Spinal cord (tissue), 10 donors: ENCODE results near the gene MOB3C. TPM values are rescaled to one million over a fixed set of nuclear protein-coding genes. Genes with fewer than 3 reads are reported as not detected.
A peak's percentile ranks its signal among the peaks of the same experiment; 100 is the strongest.
"Not testable (repeated sequence)": the region's sequence is repeated elsewhere in the genome, so short reads cannot be mapped to it uniquely, and the experiment has no call there.

Experiments used
- DNase-seq, 6 donors: peaks; one replicate each; pipeline versions ENCODE4 v3.0.0 to v3.0.0-alpha.2; 2013 to 2015; ENCODE audit warnings: low spot score in 6 of 6, low read depth in 4 of 6
- H3K27ac ChIP-seq: one replicate; pipeline ENCODE4 v1.5.1; 2013; ENCODE audit warnings: low read depth, low read length, control low read depth
- H3K27me3 ChIP-seq: one replicate; pipeline ENCODE4 v1.6.1; 2013; ENCODE audit warnings: low read length; ENCODE audit not compliant: control insufficient read depth, insufficient read depth
- H3K36me3 ChIP-seq: one replicate; pipeline ENCODE4 v1.6.1; 2013; ENCODE audit warnings: low read length; ENCODE audit not compliant: control insufficient read depth, insufficient read depth
- H3K4me1 ChIP-seq: one replicate; pipeline ENCODE4 v1.6.1; 2013; ENCODE audit warnings: low read length; ENCODE audit not compliant: control insufficient read depth, insufficient read depth
- H3K4me3 ChIP-seq: one replicate; pipeline ENCODE4 v1.5.1; 2013; ENCODE audit warnings: low read depth, low read length, control low read depth
- H3K9me3 ChIP-seq: one replicate; pipeline ENCODE4 v1.6.1; 2013; ENCODE audit warnings: low read length; ENCODE audit not compliant: control insufficient read depth, insufficient read depth
- WGBS: methylation state at CpG from one replicate; pipeline ENCODE4 v1.1.5; 2013; ENCODE audit warnings: missing lambda C conversion rate; ENCODE audit not compliant: insufficient coverage; 5-methylcytosine and 5-hydroxymethylcytosine counted together
- long read RNA-seq, 4 donors: transcript quantifications; one replicate each; lab custom pipeline, GENCODE V29; 2026
- polyA plus RNA-seq, 2 donors: library from polyadenylated mRNA; unstranded; fragments of 120-200 nt; gene quantifications; one replicate each; pipeline ENCODE4 v1.2.1, GENCODE V29; 2013; ENCODE audit not compliant: insufficient read length in 2 of 2
- total RNA-seq, 2 donors: library from RNA; depleted of rRNA in 1 of 2; stranded (reverse); fragments of 120-200 nt in 1 of 2; fragments of >200 nt in 1 of 2; gene quantifications; one replicate each; pipeline versions ENCODE4 v1.2.3 to v1.2.4, GENCODE V29; 2013 to 2014
- donor health status: healthy.

Gene MOB3C
- total RNA-seq (10 to 100 TPM in 1 of 2 donors, 1 to 10 TPM in 1; 9.1 to 18.8 TPM), polyA plus RNA-seq (10 to 100 TPM in 1 of 2 donors, 1 to 10 TPM in 1; 8.4 to 10.3 TPM)
- long read RNA-seq, donor 1, full-length matches to known transcripts: 3 of 3 reads
- long read RNA-seq, donor 1, partial matches to known transcripts: 0 of 3 reads
- long read RNA-seq, donor 1, other reads (novel, unspliced or antisense): 0 of 3 reads
- long read RNA-seq, donor 2: 0 reads
- long read RNA-seq, donor 3, full-length matches to known transcripts: 4 of 4 reads
- long read RNA-seq, donor 3, partial matches to known transcripts: 0 of 4 reads
- long read RNA-seq, donor 3, other reads (novel, unspliced or antisense): 0 of 4 reads
- long read RNA-seq, donor 4, full-length matches to known transcripts: 9 of 9 reads
- long read RNA-seq, donor 4, partial matches to known transcripts: 0 of 9 reads
- long read RNA-seq, donor 4, other reads (novel, unspliced or antisense): 0 of 9 reads

- Histone ChIP-seq H3K9me3 (no peaks in the 10 kb centered on the region), H3K4me3 (peak within 1 kb of the TSS; percentile 66), H3K36me3 (peaks cover 12% of the 10 kb centered on the region), H3K27me3 (no peaks in the 10 kb centered on the region), H3K4me1 (peaks cover 45% of the 10 kb centered on the region), H3K27ac (peak within 1 kb of the TSS; percentile 79)
- 2% methylated on average over 48 of the region's 62 CpGs for WGBS
- DNase-seq: peak in 3 of 6 donors; percentile 33 to 86 (median 77)
These were observed at the start of gene MOB3C for GRCh38 chr1:46616277-46617107. Gene MOB3C, minus strand, starts transcription at chr1:46616811. Its CDS starts 3,490 bp downstream, at chr1:46613321.

GRCh38 chr1:46665983-46666382 is 49.4 kb upstream of the MOB3C start:
- peaks cover 8% of the 10 kb centered on the region for H3K4me1 ChIP-seq
- DNase-seq: no peak
- no peaks in the 10 kb centered on the region for H3K27me3 ChIP-seq
- peaks cover 12% of the 10 kb centered on the region for H3K36me3 ChIP-seq
- H3K9me3 ChIP-seq: no peaks in the 10 kb centered on the region
- 0% methylated on average over 1 of the region's 2 CpGs for WGBS
- H3K27ac ChIP-seq: no peak overlapping the region
- no peak overlapping the region for H3K4me3 ChIP-seq

GRCh38 chr1:46662919-46663318 is 46.3 kb upstream of the MOB3C start:
- no CpG with 5 or more reads among the region's 5 CpGs for WGBS
- H3K36me3 ChIP-seq: peaks cover 12% of the 10 kb centered on the region
- H3K4me3 ChIP-seq: not testable (repeated sequence)

GRCh38 chr1:46660116-46660515 is 43.5 kb upstream of the MOB3C start:
- not testable (repeated sequence) for H3K4me3 ChIP-seq, H3K9me3 ChIP-seq, H3K4me1 ChIP-seq, H3K27ac ChIP-seq, H3K27me3 ChIP-seq, DNase-seq
- WGBS: 96% methylated on average over 3 of the region's 5 CpGs
- H3K36me3 ChIP-seq: peaks cover 18% of the 10 kb centered on the region

More at GRCh38 chr1:46662919-46663318, 46.3 kb upstream of the MOB3C start:
- not testable (repeated sequence) for H3K9me3 ChIP-seq, H3K27me3 ChIP-seq, DNase-seq, H3K27ac ChIP-seq, H3K4me1 ChIP-seq

- WGBS: no CpG with 5 or more reads among the region's 2 CpGs
These were observed 42.8 kb upstream of the MOB3C start for GRCh38 chr1:46659307-46659870.

GRCh38 chr1:46657775-46658174 is 41.2 kb upstream of the MOB3C start:
- DNase-seq: no peak
- peaks cover 14% of the 10 kb centered on the region for H3K36me3 ChIP-seq
- H3K27me3 ChIP-seq: no peaks in the 10 kb centered on the region
- WGBS: no CpG with 5 or more reads among the region's 1 CpG
- H3K4me3 ChIP-seq: no peak overlapping the region
- H3K4me1 ChIP-seq: no peaks in the 10 kb centered on the region
- no peaks in the 10 kb centered on the region for H3K9me3 ChIP-seq
- H3K27ac ChIP-seq: no peak overlapping the region

More at GRCh38 chr1:46659307-46659870, 42.8 kb upstream of the MOB3C start:
- Histone ChIP-seq H3K4me3 (no peak overlapping the region), H3K36me3 (peaks cover 14% of the 10 kb centered on the region), H3K9me3 (no peaks in the 10 kb centered on the region), H3K27me3 (no peaks in the 10 kb centered on the region), H3K4me1 (no peaks in the 10 kb centered on the region), H3K27ac (no peak overlapping the region)
- no peak for DNase-seq

GRCh38 chr1:46656643-46657042 is 40.0 kb upstream of the MOB3C start:
- no CpG with 5 or more reads among the region's 2 CpGs for WGBS
- Histone ChIP-seq H3K36me3 (peaks cover 7% of the 10 kb centered on the region), H3K4me1 (no peaks in the 10 kb centered on the region), H3K4me3 (no peak overlapping the region), H3K9me3 (no peaks in the 10 kb centered on the region), H3K27ac (no peak overlapping the region), H3K27me3 (no peaks in the 10 kb centered on the region)
- DNase-seq: peak in 1 of 6 donors; percentile 18

GRCh38 chr1:46655848-46656247 is 39.2 kb upstream of the MOB3C start:
- Histone ChIP-seq H3K9me3 (no peaks in the 10 kb centered on the region), H3K27ac (no peak overlapping the region), H3K36me3 (peaks cover 7% of the 10 kb centered on the region), H3K27me3 (no peaks in the 10 kb centered on the region), H3K4me3 (no peak overlapping the region), H3K4me1 (no peaks in the 10 kb centered on the region)
- no peak for DNase-seq

GRCh38 chr1:46654698-46655097 is 38.1 kb upstream of the MOB3C start:
- DNase-seq, H3K27ac ChIP-seq, H3K9me3 ChIP-seq, H3K4me1 ChIP-seq, H3K27me3 ChIP-seq, H3K4me3 ChIP-seq: not testable (repeated sequence)
- WGBS: no CpG with 5 or more reads among the region's 2 CpGs
- H3K36me3 ChIP-seq: peaks cover 11% of the 10 kb centered on the region
